HTR-8/SVneo (cell line): ENCODE data around the gene SPNS1.

Experiments used
- DNase-seq: peaks from one replicate; pipeline ENCODE4 v3.0.0; 2011; ENCODE audit warnings: low spot score, mixed read lengths; ENCODE audit not compliant: insufficient read length
- FAIRE-seq: peaks from 2 replicates; lab custom pipeline; 2011; peaks lifted over from hg19 to GRCh38; lab: Jason Lieb, UNC

The SPNS1 gene

GRCh38 chr16:29014561-29015069 lies 40.0 kb downstream of the SPNS1 start:
- no peak for FAIRE-seq
- no peak for DNase-seq

GRCh38 chr16:29022196-29022595 lies 47.6 kb downstream of the SPNS1 start:
- DNase-seq (no peak), FAIRE-seq (no peak)

DNA sequence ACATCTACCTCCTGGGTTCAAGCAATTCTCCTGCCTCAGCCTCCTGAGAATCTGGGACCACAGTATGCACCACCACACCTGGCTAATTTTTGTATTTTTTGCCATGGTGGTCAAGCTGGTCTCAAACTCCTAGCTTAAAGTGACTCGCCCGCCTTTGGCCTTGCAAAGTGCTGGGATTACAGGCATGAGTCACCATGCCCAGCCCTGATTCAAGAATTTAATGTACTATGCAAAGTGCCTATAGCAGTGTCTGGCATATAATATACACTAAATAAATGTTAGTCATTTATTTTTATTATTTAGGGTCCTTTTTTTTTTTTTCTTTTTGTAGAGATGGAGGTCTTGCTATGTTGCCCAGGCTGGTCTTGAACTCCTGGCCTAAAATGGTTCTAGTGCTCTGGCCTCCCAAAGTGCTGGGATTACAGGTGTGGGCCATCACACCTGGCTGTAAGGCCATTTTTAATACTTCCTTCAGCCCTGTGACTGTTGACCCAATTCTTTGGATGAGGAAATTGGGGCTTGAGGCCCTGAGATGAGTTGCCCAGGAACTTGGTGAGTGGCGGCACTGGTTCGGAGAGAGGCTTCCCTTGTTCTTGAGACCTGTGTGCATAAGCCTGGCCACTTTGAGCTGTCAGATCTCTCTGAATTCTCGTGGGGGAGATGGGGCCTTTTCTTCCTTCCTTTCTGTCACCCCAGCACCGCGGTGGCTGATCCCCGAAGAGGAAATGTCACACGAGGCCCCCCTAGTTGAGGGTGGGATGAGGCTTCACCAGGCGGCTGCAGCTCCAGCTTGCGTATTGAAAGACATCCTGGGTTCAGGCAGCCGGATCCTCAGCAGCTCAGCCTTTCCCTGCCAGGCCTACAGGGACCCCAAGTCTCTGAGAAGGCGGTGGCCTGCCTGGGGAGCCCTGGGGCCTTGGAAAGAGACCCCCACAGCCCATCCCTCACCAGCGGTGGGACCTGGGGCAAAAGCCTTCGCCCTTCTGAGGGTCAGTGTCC lies 49.0 kb downstream of the SPNS1 start:
- FAIRE-seq = no peak
- DNase-seq = no peak

DNA sequence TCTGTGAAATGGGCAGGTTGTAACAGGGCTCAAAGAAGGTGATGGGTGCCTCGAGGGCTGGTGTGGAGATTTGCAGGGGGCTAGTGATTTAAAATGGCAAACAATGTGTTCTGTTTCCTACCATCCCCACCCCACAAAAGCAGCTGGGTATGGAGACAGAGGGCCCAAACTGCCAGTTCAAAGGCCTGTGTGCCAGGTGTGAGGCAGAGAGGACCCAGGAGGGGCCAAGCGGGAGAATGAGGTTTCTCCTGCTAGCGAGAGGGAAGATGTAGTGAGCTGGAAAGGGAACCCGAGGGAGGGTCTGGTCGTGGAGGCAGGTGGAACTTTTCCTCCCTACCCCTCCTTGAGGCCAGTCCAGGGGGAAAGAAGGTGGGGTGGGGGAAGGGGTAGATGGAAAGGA lies 49.7 kb downstream of the SPNS1 start:
- DNase-seq (no peak), FAIRE-seq (no peak)

DNA sequence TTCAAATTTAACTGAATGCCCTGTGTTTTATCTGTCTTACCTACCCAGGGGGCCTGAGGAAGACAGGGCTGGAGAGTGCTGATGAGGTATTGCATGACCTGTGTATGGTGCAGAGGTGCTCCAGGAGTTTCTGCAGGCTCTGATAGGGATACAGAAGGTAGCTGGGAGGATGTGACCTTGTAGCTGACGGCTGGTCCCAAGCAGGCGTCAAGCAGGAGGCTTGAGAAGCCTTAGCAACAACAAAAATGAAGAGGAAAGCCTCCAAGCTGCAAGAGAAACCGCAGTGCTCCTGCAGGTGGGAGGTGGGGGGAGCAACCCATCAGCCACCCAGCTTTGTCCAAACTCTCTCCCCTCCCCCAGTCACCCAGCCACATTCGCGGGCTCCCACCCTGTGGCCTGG lies 50.6 kb downstream of the SPNS1 start:
- FAIRE-seq (no peak), DNase-seq (no peak)

DNA sequence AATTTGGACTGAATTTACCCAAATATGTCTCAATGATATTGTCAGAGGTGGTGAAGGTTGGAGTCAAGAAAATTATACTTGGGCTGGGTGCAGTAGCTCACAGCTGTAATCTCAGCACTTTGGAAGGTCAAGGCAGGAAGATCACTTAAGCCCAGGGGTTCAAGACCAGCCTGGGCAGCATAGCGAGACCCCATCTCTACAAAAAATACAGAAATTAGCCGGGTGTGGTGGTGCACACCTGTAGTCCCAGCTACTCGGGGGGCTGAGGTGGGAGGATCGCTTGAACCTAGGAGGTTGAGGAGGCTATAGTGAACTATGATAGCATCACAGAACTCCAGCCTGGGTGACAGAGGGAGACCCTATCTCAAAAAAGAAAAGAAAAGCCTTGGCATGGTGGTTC lies 51.2 kb downstream of the SPNS1 start:
- DNase-seq (no peak), FAIRE-seq (no peak)

- DNase-seq (no peak), FAIRE-seq (no peak)
These were observed 54.0 kb downstream of the SPNS1 start for GRCh38 chr16:29028457-29029167.

DNA sequence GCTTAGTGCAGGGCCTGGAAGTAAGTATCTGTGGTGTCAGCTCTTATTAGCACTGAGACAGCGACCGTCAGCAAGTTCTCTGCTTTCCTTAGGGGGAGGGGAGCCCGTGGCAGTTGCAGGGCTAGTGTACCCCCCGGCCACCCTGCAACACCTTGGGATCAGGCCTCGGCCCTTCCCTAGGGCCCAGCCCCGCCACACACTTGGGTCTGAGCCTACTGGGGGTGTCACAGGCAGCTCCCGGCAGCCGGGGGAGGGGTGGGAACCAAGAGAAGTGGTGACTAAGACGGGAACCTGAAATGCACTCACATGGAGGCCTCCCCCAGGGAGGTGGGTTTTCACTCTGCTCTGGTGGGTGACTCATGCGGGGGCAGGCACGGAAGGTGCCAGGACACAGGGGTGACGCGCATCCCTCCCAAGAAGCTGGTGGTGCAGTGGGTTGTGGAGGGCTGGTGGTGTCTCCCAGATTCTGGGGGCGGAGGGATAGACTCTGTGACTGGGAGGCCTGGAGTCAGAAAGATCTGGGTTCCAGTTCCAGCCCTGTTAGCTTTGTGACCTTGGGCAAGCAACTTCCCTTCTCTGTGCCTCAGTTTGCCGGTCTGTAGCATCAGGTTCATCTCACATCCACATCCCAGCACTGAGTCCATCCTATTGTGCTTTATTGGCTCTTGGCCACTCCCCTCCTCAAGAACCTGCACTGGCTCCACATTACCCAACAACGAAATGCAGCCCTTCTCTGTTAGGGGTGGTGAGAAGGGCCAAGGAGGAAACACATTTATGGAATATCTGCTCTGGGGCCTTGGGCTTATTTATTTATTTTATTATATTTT lies 54.8 kb downstream of the SPNS1 start:
- DNase-seq (peak; percentile 92), FAIRE-seq (peak; percentile 95)

- DNase-seq = no peak
These were observed 55.7 kb downstream of the SPNS1 start for GRCh38 chr16:29030086-29030840.

More at GRCh38 chr16:29030086-29030840, 55.7 kb downstream of the SPNS1 start:
- no peak for FAIRE-seq
